GM12874 (cell line): ENCODE results near the gene REPIN1.

Source experiments
- TF ChIP-seq, protein P1 (sequence below): IDR thresholded peaks from 2 replicates; pipeline ENCODE4 v1.5.1; 2011; ENCODE audit warnings: low read depth, mild to moderate bottlenecking, control low read depth, low read length, moderate library complexity; ENCODE audit not compliant: insufficient read depth

Gene REPIN1

DNA sequence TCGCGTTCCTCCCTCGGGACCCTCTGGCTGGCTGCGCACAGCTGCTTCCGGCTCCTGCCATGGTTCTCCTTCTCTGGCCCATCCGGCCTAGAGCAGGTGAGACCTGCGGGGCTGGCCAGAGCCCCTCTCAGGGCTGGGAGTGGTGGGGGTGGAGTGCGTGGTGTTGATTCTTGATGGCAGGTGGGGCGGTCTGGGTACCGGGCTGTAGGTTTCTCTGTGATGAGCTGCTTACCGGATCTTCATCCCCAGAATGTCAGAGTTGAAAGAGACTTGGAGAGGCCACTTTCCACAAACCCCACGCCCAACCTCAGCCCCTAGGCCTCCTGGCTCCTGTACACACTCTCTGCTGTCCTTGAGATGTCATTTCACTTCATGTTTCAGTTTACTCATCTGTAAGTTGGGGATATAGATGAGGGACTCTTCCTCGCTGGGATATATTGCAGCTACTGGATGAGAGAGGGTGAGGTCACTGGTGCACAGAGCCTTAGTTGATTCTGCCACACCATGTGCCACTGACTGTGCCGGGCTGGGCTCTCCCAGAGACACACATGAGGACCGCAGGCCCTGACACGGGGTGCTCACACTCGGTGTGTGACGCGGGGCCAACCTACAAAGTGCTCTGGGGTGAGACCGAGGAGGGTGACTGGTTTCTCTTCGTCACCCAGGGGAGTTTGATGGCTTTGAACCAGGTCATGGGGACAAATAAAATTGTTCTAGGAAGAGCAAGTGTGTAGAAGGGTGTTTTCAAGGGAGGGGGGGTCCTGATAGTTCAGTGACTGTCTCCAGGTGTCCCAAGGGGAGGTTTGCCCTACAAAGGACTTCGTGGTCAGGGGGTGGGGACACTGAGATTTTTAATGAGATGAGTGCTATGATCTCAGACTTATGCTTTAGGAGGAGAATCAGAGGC lies 40.0 kb downstream of the REPIN1 start:
- TF ChIP-seq, protein P1, sequence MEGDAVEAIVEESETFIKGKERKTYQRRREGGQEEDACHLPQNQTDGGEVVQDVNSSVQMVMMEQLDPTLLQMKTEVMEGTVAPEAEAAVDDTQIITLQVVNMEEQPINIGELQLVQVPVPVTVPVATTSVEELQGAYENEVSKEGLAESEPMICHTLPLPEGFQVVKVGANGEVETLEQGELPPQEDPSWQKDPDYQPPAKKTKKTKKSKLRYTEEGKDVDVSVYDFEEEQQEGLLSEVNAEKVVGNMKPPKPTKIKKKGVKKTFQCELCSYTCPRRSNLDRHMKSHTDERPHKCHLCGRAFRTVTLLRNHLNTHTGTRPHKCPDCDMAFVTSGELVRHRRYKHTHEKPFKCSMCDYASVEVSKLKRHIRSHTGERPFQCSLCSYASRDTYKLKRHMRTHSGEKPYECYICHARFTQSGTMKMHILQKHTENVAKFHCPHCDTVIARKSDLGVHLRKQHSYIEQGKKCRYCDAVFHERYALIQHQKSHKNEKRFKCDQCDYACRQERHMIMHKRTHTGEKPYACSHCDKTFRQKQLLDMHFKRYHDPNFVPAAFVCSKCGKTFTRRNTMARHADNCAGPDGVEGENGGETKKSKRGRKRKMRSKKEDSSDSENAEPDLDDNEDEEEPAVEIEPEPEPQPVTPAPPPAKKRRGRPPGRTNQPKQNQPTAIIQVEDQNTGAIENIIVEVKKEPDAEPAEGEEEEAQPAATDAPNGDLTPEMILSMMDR: no peak

DNA sequence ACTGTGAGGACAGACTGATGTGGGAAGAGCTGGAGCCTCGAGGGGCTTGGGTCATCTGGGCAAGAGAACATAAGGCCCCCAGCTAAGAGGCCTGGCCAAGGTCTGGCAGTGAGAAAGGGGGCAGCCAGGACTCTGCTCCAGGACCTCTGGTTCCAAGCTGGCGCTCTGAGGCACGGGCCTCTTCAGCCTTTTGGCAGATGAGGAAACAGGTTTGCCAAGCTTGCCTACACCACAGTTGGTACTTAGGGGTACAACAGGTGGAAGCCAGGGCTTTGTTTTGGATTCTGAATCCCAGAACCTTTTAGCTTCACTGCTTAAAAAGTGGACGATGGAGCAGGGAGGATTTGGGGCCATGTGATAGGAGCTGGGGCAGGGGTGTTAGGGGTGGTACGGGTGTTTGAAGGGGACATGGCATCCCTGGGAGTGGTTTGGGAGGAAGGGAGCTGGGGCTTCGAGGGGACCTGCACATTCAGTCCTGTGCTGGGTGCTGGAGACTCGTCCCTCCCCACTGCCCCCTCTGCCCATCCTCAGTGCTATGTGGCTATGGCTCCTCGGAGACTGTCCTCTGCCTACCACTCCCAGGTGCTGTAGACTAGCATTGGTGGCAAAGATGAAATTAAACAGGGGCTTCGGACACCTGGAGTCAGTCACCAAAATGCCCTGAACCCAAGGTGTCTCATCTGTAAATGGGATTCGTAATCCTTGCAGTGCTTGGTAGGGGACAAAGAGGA lies 40.8 kb downstream of the REPIN1 start:
- TF ChIP-seq, protein P1: no peak

DNA sequence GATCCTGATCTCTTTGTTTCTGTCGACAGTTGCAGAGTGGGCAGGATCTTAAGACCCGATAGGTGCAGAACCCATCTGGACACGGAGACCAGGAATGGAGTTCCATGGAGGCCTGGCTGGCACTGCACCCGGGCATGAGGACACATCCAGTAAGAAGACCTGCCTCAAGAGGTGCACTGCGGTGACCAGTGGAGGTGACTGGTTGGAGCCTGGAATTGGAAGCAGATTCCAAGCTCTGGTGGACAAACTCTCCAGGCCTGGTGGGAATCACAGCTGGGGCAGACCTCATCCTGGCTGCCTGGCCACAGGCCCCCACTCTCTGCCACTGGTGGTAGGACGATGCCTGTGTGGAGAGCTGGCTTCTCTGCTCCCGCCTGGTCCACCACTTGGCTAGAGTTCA lies 41.5 kb downstream of the REPIN1 start:
- TF ChIP-seq, protein P1: no peak

DNA sequence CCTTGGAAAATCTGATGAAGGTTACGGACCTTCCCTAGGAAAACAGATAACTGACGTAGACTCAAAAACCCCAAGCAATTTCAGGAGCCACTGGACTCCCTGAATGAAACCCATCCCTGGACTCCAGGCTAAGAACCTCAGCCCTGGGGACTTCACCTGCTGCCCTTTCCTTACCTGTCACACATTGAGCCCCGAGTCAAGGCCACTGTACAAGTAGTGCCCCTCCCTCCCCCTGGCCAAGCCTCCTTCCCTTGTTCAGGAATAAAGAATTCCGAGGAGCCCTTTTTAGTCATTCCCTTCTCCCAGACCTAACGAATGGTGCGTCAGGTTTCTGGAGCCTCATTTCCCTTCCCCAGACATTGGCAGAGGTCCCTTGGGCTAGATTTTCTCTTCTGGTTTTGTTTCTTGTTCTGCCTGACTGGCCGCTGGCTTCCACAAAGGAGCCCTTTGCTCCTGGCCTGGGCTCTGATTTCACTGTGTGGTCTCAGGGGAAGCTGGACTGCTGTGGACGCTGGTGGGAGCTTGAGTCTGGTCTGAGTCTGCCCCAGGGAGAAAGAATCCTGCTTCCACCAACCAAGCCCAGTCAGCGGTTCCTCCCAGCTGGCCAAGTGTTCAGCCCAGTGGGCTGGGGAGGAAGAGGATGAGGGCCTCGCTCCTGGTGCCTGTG lies 42.2 kb downstream of the REPIN1 start:
- TF ChIP-seq, protein P1: no peak

DNA sequence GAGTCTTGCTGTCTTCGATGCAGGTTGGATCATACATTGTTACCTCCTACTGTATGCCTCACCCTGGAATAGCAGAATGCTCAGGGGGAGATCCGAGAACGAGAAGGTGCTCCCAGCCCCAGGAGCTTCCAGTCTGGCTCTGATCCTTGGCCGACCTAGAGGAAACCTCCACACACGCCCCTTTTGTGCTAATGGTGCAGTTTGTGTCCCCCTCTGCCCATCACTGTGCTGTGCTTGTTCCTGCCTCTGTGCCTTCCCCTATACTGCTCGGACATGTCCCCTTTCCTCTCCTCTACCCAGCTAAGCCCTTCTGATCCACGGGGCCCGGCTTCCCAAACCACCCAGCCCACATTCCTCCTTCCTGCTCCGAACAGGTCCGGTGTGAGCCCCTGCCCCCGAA lies 43.0 kb downstream of the REPIN1 start:
- TF ChIP-seq, protein P1: no peak

DNA sequence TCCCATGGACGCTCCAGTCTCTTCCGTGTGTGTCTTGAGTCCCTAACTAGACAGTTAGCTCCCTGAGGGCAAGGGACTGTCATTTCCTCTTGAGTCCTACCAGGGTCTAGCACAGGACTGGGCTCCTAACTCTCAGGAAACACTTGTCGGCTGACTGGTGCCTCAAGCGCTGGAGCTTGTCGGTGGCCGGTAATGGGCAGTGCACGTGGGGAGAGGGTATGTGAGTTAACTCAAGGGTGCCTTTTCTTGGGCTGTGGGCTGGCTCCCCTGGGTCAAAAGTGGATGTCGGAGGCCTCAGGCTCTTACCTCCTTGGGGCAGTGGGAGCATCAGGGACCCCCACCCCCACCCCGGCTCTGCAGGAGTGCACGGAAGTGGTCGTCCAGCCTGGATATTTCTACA lies 43.4 kb downstream of the REPIN1 start:
- TF ChIP-seq, protein P1: no peak
